Measurements from ENCODE around the gene DMPK. TPM values are rescaled to one million over a fixed set of nuclear protein-coding genes. Genes with fewer than 3 reads are reported as not detected.

DMPK gene
- total and polyA plus RNA-seq, 2 of the 4 experiments (the other 2 are of a cell fraction): 7.9 to 50.7 TPM

DNA sequence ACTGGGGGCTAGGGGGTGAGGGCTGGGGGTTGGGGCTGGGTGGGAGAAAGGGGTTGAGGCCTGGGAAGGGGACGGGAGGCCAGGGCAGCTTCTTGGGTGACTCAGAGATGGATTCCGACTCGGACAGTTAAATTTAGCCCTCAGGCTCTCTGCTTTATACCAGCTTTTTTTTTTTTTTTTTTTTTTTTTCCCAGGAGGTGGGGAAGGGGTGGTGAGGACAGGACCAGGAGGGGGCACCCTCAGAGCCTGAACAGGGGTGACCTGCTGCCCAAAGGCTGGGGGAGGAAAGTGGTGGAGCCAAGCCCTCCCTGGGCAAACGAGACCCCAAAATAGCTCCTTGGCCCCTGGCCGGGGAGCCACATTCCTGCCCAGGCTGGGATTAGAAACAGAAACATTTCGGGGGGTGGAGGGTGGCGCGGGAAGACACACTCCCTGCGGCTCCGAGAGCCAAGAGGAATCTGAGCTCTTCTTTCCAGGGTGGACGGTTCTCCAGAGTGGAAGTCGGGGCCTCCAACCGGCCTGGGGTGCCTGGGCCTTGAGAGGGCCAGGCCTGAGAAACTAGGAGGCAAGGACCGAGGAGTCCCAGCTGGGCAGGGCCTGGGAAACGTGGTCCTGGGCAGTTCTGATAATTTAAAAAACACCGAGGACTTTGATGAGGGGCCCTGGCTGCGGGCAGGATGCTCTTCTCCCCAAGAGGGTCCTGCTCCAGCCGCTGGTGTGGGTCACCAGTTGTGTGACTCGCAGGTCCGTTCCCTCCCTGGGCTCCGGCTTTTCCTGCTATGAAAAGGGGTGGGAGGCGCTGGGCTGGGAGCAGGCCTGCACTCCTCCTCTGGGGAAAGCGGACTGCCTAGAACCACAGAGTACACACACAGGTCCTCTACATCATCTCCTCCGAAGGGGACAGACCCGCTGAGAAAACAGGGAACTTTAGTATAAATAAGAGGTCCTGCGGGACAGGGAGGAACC, 813 bp upstream of the DMPK start (continued):
- TF ChIP-seq BHLHE40 (IDR thresholded peaks at IDR 0.05; ENCODE audit: low read depth, low read length) (no peak), USF2 (IDR thresholded peaks at IDR 0.05; ENCODE audit: low read depth, low read length) (no peak)
